Measurements from ENCODE around the gene DGAT2L6. TPM values are rescaled to one million over a fixed set of nuclear protein-coding genes. Genes with fewer than 3 reads are reported as not detected.

DGAT2L6 gene
- total and polyA plus RNA-seq, 10 donors = not detected

DNA sequence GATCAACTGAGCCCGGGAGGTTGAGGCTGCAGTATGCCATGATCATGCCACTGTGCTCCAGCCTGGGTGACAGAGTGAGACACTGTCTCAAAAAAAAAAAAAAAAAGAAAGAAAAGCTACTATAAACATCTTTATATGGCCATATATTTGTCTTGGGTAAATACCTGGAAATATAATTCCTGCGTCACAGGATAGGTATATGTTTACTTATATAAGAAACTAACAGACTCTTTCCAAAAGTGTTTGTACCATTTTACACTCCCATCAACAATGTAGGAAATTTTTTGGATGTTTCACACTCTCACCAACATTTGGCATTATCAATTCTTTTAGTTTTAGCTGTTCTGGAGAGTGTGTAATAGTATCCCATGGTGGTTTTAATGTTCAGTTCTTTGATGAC, 70.0 kb downstream of the DGAT2L6 start:
- intact Hi-C loops (cut with DNase I; ENCODE audit: low total_unique reads) = no loop called here
- no peak for TF ChIP-seq POLR2AphosphoS5 (IDR thresholded peaks at IDR 0.05)
- TF ChIP-seq, protein P1, sequence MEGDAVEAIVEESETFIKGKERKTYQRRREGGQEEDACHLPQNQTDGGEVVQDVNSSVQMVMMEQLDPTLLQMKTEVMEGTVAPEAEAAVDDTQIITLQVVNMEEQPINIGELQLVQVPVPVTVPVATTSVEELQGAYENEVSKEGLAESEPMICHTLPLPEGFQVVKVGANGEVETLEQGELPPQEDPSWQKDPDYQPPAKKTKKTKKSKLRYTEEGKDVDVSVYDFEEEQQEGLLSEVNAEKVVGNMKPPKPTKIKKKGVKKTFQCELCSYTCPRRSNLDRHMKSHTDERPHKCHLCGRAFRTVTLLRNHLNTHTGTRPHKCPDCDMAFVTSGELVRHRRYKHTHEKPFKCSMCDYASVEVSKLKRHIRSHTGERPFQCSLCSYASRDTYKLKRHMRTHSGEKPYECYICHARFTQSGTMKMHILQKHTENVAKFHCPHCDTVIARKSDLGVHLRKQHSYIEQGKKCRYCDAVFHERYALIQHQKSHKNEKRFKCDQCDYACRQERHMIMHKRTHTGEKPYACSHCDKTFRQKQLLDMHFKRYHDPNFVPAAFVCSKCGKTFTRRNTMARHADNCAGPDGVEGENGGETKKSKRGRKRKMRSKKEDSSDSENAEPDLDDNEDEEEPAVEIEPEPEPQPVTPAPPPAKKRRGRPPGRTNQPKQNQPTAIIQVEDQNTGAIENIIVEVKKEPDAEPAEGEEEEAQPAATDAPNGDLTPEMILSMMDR (IDR thresholded peaks at IDR 0.05 in 8 of 11, conservative IDR thresholded peaks at IDR 0.05 in 3 of 11) = no peak
- no peak for TF ChIP-seq POLR2A (IDR thresholded peaks at IDR 0.05)
- 90 to 100% (median 96%) methylated on average over 2 of the region's 2 CpGs for WGBS, 5 donors

DNA sequence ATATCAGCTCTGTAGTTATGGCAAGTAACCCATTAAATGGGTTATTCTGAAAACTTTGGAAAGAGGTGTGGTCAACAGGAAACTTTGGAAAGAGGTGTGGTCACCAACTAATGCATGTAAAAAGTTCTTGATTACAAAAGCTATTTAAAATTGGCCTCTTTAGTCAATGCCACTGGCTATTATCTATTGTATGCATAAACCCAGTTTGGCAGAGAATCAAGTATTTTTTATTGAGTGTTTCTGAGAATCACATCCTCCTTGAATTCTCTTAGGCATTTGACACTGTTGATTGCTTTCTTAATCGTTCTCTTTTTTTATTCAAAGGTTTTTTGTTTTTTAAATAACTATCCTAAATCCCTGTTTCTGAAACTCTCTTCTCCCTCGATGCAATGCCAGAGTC, 75.2 kb downstream of the DGAT2L6 start:
- H3K4me3 ChIP-seq = no peak overlapping the region

More for the DNA sequence above, 70.0 kb downstream of the DGAT2L6 start:
- no peaks in the 10 kb centered on the region for H3K4me1 ChIP-seq
- no peaks in the 10 kb centered on the region for H3K27me3 ChIP-seq (replicated peaks in 1 of 7)
- H3K9me3 ChIP-seq = no peaks in the 10 kb centered on the region
- H3K4me3 ChIP-seq = no peak overlapping the region
- no peak overlapping the region for H3K27ac ChIP-seq
- H3K36me3 ChIP-seq = no peaks in the 10 kb centered on the region
- DNase-seq = no peak

DNA sequence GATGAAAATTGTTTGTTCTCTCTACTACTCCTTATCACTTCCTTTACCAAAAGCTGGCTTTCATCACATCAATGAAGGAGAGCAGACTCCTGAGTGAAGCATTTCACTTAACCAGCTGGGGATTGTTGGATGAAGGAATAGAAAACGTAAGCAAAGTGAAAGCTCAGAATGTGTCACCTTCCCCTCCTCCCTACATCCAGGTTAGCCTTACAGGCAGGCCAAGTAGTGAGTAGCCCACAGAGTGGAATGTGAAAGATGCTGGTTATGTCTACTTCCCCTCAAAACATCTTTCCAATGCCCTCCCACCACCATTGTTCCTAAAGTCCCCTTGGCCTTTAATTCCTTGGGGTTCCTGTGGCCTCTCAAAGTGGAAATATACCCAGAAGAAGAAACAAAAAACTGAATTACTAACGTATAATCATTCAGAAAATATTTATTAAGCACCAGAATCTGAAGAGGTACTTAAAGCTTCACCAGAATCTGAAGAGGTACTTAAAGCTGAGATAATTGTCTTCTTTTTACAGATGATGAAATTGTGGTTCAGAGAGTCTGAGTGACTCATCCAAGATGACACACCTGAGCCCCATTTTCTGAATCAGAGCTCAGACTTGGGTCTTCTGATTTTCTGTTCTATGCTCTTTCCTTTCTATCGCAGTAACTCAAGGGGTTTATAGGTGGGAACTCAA, 76.2 kb downstream of the DGAT2L6 start:
- TF ChIP-seq, protein P1 (IDR thresholded peaks at IDR 0.05 in 8 of 11, conservative IDR thresholded peaks at IDR 0.05 in 3 of 11) = no peak
- TF ChIP-seq POLR2A (IDR thresholded peaks at IDR 0.05) (no peak), POLR2AphosphoS5 (IDR thresholded peaks at IDR 0.05) (no peak)
- 57 to 78% (median 67%) methylated on average over 3 of the region's 3 CpGs for WGBS, 5 donors
- no peak overlapping the region for H3K27ac ChIP-seq

More for the DNA sequence above, 75.2 kb downstream of the DGAT2L6 start:
- H3K9me3 ChIP-seq = no peaks in the 10 kb centered on the region
- no peak overlapping the region for H3K27ac ChIP-seq
- H3K36me3 ChIP-seq = no peaks in the 10 kb centered on the region
- no peak for TF ChIP-seq POLR2A (IDR thresholded peaks at IDR 0.05)
- no peak for TF ChIP-seq POLR2AphosphoS5 (IDR thresholded peaks at IDR 0.05)
- TF ChIP-seq, protein P1 (IDR thresholded peaks at IDR 0.05 in 8 of 11, conservative IDR thresholded peaks at IDR 0.05 in 3 of 11) = no peak
- intact Hi-C loops (cut with DNase I; ENCODE audit: low total_unique reads) = no loop called here
- DNase-seq = no peak
- no peaks in the 10 kb centered on the region for H3K27me3 ChIP-seq (replicated peaks in 1 of 7)
- no peaks in the 10 kb centered on the region for H3K4me1 ChIP-seq
- WGBS, 5 donors = 42 to 73% (median 65%) methylated on average over 2 of the region's 2 CpGs

DNA sequence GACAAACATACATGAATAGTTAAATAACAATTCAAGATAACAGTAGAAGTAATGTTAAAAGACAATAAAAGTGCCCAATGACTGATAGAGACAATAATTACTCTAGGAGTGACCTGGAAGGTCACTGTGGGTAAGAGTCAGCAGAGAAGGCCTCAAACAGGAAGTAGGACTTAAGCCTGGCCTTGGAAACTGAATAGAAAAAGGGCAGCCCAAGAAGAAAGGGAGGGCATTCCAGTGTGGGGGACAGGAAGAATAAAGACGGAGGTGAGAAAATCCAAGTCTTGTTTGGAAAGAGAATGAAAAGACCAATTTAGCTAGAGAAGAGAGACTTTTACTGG, 76.7 kb downstream of the DGAT2L6 start:
- H3K9me3 ChIP-seq = no peaks in the 10 kb centered on the region
- no peaks in the 10 kb centered on the region for H3K36me3 ChIP-seq
- no peak overlapping the region for H3K27ac ChIP-seq
- no peak overlapping the region for H3K4me3 ChIP-seq
- no peak for TF ChIP-seq POLR2A (IDR thresholded peaks at IDR 0.05)
- TF ChIP-seq, protein P1 (IDR thresholded peaks at IDR 0.05 in 8 of 11, conservative IDR thresholded peaks at IDR 0.05 in 3 of 11) = no peak
- no peak for TF ChIP-seq POLR2AphosphoS5 (IDR thresholded peaks at IDR 0.05)
- intact Hi-C loops (cut with DNase I; ENCODE audit: low total_unique reads) = no loop called here
- 57 to 76% (median 68%) methylated on average over 1 of the region's 1 CpG for WGBS, 5 donors
- no peaks in the 10 kb centered on the region for H3K4me1 ChIP-seq
- no peaks in the 10 kb centered on the region for H3K27me3 ChIP-seq (replicated peaks in 1 of 7)
- no peak for DNase-seq

More for the DNA sequence above, 76.2 kb downstream of the DGAT2L6 start:
- intact Hi-C loops (cut with DNase I; ENCODE audit: low total_unique reads) = no loop called here
- Histone ChIP-seq H3K36me3 (no peaks in the 10 kb centered on the region), H3K4me3 (no peak overlapping the region), H3K9me3 (no peaks in the 10 kb centered on the region), H3K4me1 (no peaks in the 10 kb centered on the region), H3K27me3 (replicated peaks in 1 of 7) (no peaks in the 10 kb centered on the region)
- no peak for DNase-seq

Data from spleen (tissue), 11 donors.